DOHH2 (cell line): ENCODE data around the gene RPL18.

Source experiments
- H3F3A ChIP-seq: fragments of 200-600 bp; sonication (generic), shearing (Covaris generic); 2 replicates; pipeline ENCODE4 v1.6.0; 2016; ENCODE audit warnings: antibody characterized with exemption, mild to moderate bottlenecking; ENCODE audit not compliant: control insufficient read depth, insufficient read depth
- H3K27ac ChIP-seq: fragments of 200-600 bp; sonication (generic); 2 replicates; pipeline ENCODE4 v1.5.1; 2014; ENCODE audit warnings: low read depth, mild to moderate bottlenecking, low read length, moderate library complexity
- H3K27me3 ChIP-seq: fragments of 200-600 bp; sonication (generic); 2 replicates; pipeline ENCODE4 v1.6.1; 2014; ENCODE audit warnings: mild to moderate bottlenecking, low read length, mixed read lengths; ENCODE audit not compliant: control insufficient read depth
- H3K36me3 ChIP-seq: fragments of 200-600 bp; sonication (generic); 2 replicates; pipeline ENCODE4 v1.6.1; 2014; ENCODE audit warnings: mild to moderate bottlenecking, low read length, moderate library complexity, mixed read lengths; ENCODE audit not compliant: control insufficient read depth
- H3K4me1 ChIP-seq: fragments of 200-600 bp; sonication (generic); 2 replicates; pipeline ENCODE4 v1.6.1; 2014; ENCODE audit warnings: mild to moderate bottlenecking, low read length, mixed read lengths; ENCODE audit not compliant: control insufficient read depth
- H3K4me2 ChIP-seq: fragments of 200-600 bp; sonication (generic); 2 replicates; pipeline ENCODE4 v1.6.0; 2014; ENCODE audit warnings: mild to moderate bottlenecking, low read length, moderate library complexity
- H3K4me3 ChIP-seq: fragments of 200-600 bp; sonication (generic); 2 replicates; pipeline ENCODE4 v1.5.1; 2014; ENCODE audit warnings: mild to moderate bottlenecking, low read length, mixed read lengths
- H3K79me2 ChIP-seq: fragments of 200-600 bp; sonication (generic); 2 replicates; pipeline ENCODE4 v1.6.1; 2014; ENCODE audit warnings: mild to moderate bottlenecking, low read length, mixed read lengths; ENCODE audit not compliant: control insufficient read depth
- H3K9me2 ChIP-seq: fragments of 200-600 bp; sonication (generic); replicated peaks from 2 replicates; pipeline ENCODE4 v1.6.1; 2014; ENCODE audit warnings: mild to moderate bottlenecking, low read length, mixed read lengths; ENCODE audit not compliant: control insufficient read depth
- H3K9me3 ChIP-seq: fragments of 200-600 bp; sonication (generic); 2 replicates; pipeline ENCODE4 v1.6.1; 2014; ENCODE audit warnings: antibody characterized with exemption, low read length, mixed read lengths; ENCODE audit not compliant: control insufficient read depth, insufficient read depth
- H4K20me1 ChIP-seq: fragments of 200-600 bp; sonication (generic); 2 replicates; pipeline ENCODE4 v1.6.0; 2014; ENCODE audit warnings: low read depth, mild to moderate bottlenecking, antibody characterized with exemption, low read length, moderate library complexity; ENCODE audit not compliant: control insufficient read depth, insufficient read depth
- CTCF ChIP-seq: fragments of 200-600 bp; sonication (generic); IDR thresholded peaks from one replicate; pipeline ENCODE4 v1.5.1; 2014; ENCODE audit warnings: antibody characterized with exemption, mild to moderate bottlenecking, low read depth, low read length; ENCODE audit not compliant: poor library complexity, severe bottlenecking
- EZH2phosphoT487 ChIP-seq: fragments of 200-600 bp; sonication (generic); IDR thresholded peaks from 2 replicates; pipeline ENCODE4 v1.6.1; 2017; ENCODE audit warnings: borderline replicate concordance, mild to moderate bottlenecking, antibody characterized with exemption, low read length, moderate library complexity, mixed read lengths

Gene RPL18

GRCh38 chr19:48615231-48616040 is 3.5 kb downstream of the RPL18 start:
- peaks cover 61% of the 10 kb centered on the region for H3K36me3 ChIP-seq
- H3F3A ChIP-seq = peaks cover 34% of the 10 kb centered on the region
- no peaks in the 10 kb centered on the region for H3K27me3 ChIP-seq
- H3K9me2 ChIP-seq = no peaks in the 10 kb centered on the region
- H3K4me3 ChIP-seq = no peak overlapping the region
- H4K20me1 ChIP-seq = peaks cover 23% of the 10 kb centered on the region
- H3K27ac ChIP-seq = no peak overlapping the region
- TF ChIP-seq EZH2phosphoT487 (no peak), CTCF (no peak)
- no peak overlapping the region for H3K4me2 ChIP-seq
- peaks cover 44% of the 10 kb centered on the region for H3K79me2 ChIP-seq
- H3K9me3 ChIP-seq = no peaks in the 10 kb centered on the region
- H3K4me1 ChIP-seq = peaks cover 23% of the 10 kb centered on the region

GRCh38 chr19:48614436-48615230 is 4.3 kb downstream of the RPL18 start, which contains the start of gene FAM83E:
Gene FAM83E (minus strand): TSS chr19:48615076. CDS start chr19:48613372, 1,704 bp downstream.
- H3K4me2 ChIP-seq = no peak within 1 kb of the TSS

GRCh38 chr19:48613852-48614435 is 5.0 kb downstream of the RPL18 start:
- no peaks in the 10 kb centered on the region for H3K9me2 ChIP-seq
- H3K36me3 ChIP-seq = peaks cover 61% of the 10 kb centered on the region
- H3K79me2 ChIP-seq = peaks cover 33% of the 10 kb centered on the region
- no peak overlapping the region for H3K4me3 ChIP-seq
- H3F3A ChIP-seq = peaks cover 34% of the 10 kb centered on the region
- no peak for TF ChIP-seq CTCF
- H4K20me1 ChIP-seq = peaks cover 23% of the 10 kb centered on the region
- H3K4me2 ChIP-seq = no peak overlapping the region
- no peak overlapping the region for H3K27ac ChIP-seq
- peaks cover 17% of the 10 kb centered on the region for H3K4me1 ChIP-seq
- no peaks in the 10 kb centered on the region for H3K9me3 ChIP-seq
- H3K27me3 ChIP-seq = no peaks in the 10 kb centered on the region

More at GRCh38 chr19:48614436-48615230, 4.3 kb downstream of the RPL18 start, which contains the start of gene FAM83E:
- no peaks in the 10 kb centered on the region for H3K9me2 ChIP-seq
- H3K79me2 ChIP-seq = peaks cover 36% of the 10 kb centered on the region
- no peak within 1 kb of the TSS for H3K4me3 ChIP-seq
- H3K36me3 ChIP-seq = peaks cover 61% of the 10 kb centered on the region
- peaks cover 23% of the 10 kb centered on the region for H4K20me1 ChIP-seq
- no peaks in the 10 kb centered on the region for H3K9me3 ChIP-seq
- peaks cover 16% of the 10 kb centered on the region for H3K4me1 ChIP-seq
- no peak for TF ChIP-seq EZH2phosphoT487
- TF ChIP-seq CTCF = no peak
- peaks cover 34% of the 10 kb centered on the region for H3F3A ChIP-seq
- no peak within 1 kb of the TSS for H3K27ac ChIP-seq
- no peaks in the 10 kb centered on the region for H3K27me3 ChIP-seq
